ENCODE measurements around the gene RRH.
"Not testable (repeated sequence)": the region's sequence is repeated elsewhere in the genome, so short reads cannot be mapped to it uniquely, and the experiment has no call there.

DNA sequence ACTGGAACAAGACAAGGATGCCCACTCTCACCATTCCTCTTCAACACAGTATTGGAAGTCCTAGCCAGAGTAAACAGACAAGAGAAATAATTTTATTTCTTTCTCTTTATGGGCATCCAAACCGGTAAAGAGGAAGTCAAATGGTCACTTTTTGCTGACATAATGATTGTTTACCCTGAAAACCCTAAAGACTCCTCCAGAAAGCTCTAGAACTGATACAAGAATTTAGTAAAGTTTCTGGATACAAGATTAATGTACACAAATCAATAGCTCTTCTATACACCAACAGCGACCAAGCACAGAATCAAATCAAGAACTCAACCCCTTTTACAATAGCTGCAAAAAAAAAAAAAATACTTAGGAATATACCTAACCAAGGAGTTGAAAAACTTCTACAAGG is 45.7 kb upstream of the RRH start:
- TF ChIP-seq, protein P1, sequence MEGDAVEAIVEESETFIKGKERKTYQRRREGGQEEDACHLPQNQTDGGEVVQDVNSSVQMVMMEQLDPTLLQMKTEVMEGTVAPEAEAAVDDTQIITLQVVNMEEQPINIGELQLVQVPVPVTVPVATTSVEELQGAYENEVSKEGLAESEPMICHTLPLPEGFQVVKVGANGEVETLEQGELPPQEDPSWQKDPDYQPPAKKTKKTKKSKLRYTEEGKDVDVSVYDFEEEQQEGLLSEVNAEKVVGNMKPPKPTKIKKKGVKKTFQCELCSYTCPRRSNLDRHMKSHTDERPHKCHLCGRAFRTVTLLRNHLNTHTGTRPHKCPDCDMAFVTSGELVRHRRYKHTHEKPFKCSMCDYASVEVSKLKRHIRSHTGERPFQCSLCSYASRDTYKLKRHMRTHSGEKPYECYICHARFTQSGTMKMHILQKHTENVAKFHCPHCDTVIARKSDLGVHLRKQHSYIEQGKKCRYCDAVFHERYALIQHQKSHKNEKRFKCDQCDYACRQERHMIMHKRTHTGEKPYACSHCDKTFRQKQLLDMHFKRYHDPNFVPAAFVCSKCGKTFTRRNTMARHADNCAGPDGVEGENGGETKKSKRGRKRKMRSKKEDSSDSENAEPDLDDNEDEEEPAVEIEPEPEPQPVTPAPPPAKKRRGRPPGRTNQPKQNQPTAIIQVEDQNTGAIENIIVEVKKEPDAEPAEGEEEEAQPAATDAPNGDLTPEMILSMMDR (IDR thresholded peaks at IDR 0.05): not testable (repeated sequence)
- not testable (repeated sequence) for TF ChIP-seq POLR2A (IDR thresholded peaks at IDR 0.05)
